Activated T-cell treated with anti-CD3 and anti-CD28 coated beads for 24 hours (primary cell): ENCODE results near the gene UBL4A.
"Not testable (repeated sequence)": the region's sequence is repeated elsewhere in the genome, so short reads cannot be mapped to it uniquely, and the experiment has no call there.

Experiments used
- DNase-seq: peaks from one replicate; pipeline ENCODE4 v3.0.0-alpha.2; 2020; ENCODE audit warnings: low read depth

Gene UBL4A

DNA sequence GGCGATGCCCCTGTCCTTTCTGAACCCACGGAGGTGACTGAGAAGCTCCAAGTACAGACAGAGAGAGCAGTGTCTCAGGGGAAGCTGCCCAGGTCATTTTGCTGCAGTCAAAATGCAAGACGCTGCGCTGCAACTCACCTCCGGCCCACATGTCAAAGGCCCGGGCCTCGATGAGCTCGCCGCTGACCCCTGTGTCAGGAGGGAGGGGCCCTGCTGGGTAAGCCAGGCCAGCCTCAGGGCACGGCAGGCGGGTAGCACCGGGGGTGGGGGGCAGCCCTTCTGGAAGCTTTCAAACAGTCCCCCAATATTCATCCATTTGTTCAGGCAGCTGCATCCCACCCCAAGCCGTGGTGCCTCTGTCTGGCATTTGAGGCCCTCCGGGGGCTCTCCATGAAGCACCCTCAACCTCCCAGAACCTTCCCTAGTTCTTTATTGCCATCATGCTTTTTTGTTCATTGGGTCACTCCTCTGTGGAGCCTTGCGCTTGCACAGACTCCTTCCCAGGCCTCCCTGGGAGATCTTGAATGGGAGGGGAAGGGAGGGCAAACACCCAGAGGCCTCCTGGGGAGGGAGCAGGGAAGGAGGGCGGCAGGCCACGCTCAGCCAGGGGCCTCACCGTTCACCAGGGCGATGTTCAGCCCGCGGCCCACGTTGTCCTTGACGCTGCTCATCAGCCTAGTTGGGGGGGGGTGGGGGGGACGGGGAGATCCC lies 21.4 kb upstream of the UBL4A start:
- no peak for DNase-seq

DNA sequence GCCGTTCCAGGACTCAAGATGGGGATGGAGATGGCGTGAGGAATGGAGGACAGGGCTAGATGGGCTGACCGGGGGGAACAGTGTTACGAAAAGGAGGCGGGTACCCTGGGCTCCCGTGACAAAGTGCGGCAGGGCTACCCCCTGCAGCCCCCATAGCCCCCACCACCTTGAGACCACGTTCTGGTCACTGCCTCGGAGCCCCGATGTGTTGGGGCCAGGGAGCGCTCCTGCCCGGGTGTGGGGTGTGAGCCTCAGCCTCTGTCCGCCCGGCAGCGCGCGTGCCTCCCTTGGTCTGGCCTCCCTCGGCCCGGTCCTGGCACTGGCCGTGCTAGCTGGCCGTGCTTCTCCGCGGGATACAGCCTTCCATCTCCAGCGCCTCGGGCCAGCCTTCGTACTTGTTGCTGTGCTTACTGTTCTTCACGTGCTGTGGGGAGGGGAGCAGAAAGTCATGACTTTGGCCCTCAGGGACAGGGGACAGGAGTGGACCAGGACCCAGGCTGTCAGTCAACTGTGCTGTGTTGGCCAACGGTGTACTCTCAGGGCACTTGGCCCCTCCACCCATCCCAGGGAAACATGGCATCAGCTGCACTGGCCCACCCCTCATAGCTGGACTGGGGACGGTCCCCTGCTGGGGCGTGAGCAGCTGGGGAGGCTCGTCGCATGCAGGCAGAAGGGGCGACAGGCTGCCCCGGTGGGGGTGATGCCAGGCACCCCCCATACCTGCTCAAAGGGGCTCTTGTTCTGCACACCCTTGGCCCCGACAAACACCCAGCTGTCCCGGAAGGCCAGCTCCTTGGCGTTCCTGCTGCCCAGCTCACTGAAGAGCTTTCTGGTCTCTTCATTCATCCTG lies 20.3 kb upstream of the UBL4A start:
- DNase-seq: no peak

DNA sequence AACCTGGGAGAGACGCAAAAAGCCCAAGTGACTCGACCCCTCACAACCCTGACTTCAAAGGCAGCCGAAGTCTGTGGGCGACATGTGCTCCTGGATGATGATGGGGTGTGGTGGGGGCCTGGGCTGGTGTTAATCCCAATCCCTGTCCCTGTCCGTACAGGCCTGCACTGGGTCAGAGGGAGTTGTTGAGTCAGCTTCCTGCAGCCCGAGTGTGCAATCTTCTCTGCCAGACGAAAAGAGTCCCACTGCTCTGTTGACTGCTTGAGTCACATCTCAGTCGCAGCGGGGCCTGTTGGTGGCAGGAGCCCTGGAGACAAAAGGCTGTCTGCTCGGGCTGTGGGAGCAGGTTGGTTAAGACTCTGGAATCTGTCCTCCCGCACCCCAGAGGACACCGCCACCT lies 19.3 kb upstream of the UBL4A start:
- DNase-seq: no peak

DNA sequence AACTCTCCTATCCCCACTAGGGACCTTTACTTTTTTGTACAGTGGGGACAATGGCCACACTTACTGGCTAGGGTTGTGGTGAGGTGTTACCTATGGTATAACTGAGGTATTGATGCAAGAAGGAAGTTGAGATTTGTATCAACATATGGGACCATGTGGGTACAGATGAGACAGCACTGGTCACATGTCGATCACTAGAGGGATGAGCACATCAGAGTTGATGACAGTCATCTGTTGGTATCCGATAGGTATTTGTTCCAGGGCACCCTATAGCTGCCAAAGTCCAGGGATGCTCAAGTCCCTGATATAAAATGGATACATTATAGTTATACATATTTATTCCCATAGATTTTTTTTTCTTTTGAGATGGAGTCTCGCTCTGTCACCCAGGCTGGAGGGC lies 16.6 kb upstream of the UBL4A start:
- DNase-seq: no peak

DNA sequence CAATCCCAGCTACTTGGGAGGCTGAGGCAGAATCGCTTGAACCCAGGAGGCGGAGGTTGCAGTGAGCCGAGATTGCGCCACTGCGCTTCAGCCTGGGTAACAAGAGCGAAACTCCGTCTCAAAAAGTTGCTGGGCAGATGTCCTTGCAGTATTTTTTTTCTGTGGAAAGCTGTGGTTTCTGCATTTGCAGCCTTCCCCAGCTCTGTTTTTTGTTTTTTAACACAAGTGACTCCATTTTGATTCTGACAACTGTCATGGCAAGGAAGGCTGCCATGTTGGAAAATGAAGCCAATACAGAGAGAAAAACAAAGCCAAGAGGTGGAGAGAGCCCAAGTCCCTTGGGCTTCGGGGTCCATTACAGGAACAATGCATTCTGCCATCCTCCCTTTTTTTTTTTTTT lies 15.7 kb upstream of the UBL4A start:
- no peak for DNase-seq

DNA sequence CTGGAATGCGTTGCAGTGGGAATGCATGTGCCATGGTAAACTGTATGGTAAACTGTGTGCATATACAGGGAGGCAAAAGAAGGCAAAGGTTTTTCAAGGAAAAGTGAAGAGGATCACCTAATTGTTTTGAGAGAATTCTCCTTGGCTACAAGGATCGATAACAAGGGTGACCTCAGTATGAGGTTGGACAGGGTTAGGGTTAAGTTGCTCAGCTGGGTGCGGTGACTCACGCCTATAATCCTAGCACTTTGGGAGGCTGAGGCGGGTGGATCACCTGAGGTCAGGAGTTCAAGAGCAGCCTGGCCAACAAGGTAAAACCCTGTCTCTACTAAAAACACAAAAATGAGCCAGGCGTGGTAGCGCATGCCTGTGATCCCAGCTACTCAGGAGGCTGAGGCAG lies 15.0 kb upstream of the UBL4A start:
- not testable (repeated sequence) for DNase-seq

DNA sequence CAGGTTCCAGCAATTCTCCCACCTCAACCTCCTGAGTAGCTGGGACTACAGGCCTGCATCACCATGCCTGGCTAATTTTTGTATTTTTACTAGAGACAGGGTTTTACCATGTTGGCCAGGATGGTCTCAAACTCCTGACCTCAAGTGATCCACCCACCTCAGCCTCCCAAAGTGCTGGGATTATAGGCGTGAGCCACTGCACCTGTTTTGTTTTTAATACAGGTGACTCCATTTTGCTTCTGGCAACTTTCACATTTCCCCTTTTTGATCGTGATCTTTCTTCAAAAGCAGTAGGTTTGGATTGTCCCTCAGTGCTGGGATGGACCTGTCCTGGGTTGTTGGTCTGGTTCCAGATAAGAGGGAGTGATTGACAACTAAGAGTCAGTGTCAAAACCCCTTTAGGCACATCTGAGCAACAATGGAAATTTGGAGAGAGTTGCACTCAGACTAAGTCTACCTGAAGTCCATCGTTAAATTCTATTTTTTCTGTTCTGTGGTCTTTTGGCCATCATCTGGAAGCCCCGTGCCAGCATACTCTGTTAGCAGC lies 10.2 kb upstream of the UBL4A start:
- not testable (repeated sequence) for DNase-seq

DNA sequence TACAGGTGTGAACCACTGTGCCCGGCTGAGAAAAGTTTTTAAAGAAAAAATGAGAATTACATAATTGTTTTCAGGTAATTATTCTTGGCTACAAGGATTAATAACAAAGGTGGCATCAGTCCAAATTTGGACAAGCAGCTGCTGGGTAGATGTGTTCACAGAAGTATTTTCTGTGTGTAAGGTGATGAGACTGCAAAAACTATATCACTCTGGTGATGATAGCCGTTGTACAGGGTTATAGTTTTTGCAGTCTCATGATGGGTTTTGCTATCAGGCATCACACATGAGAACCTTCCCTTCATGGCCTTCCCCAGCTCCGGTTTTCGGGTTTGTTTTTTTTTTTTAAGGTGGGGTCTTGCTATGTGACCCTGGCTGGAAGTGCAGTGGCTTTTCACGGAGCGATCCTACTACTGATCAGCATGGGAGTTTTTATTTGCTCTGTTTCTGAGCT lies 9.1 kb upstream of the UBL4A start:
- DNase-seq: no peak

DNA sequence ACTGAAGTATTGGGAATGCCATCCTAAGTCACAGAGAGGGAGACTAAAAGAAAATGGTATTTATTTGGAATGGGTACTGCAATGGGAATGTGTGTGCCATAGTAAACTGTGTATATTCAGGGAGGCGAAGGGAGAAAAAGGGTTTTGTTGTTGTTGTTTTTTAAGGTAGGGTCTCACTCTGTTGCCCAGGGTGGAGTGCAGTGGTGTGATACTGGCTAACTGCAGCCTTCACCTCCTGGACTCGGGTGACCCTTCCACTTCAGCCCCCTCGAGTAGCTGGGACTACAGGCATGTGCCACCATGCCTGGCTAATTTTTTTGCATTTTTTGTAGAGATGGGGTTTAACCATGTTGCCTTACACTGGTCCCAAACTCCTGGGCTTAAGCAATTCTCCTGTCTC lies 8.3 kb upstream of the UBL4A start:
- DNase-seq: no peak

DNA sequence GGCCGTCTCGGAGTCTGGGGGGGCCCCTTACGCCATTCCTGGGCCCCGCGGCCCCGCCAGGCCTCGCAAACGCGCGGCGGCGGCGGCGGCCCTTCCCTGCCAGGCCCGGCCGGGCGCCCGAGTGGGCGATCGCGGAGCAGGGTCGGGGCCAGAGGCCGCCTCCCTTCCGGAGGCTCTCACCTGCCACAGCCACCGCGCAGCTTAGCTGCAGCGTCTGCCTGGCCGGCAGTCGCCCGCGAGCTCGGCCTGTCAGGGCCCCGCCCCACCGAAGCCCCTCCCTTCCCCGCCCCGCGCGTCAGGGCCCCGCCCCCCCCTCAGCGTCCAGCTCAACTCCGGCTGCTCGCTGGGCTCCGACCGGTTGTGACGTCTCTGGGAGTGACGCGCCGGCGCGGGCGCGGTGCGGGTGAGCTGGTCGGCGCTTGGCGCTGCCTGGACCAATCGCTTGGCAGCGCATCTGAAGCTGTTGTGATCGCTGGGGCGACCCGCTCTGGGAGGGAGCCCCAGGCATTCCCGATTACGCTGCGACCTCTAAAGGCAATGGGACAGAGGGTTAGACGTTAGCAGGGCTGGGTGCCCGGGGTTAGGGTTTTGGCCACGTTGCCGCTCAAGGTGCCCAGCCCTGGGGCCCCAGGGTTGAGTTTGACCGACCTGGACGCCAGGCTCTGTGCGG lies 4.1 kb upstream of the UBL4A start, which contains the start of gene SLC10A3:
Gene SLC10A3, minus strand, starts transcription at position 216 of the 670 bp plus-strand sequence. CDS start 1,689 bp downstream, outside the sequence.
- peak; percentile 81 for DNase-seq

DNA sequence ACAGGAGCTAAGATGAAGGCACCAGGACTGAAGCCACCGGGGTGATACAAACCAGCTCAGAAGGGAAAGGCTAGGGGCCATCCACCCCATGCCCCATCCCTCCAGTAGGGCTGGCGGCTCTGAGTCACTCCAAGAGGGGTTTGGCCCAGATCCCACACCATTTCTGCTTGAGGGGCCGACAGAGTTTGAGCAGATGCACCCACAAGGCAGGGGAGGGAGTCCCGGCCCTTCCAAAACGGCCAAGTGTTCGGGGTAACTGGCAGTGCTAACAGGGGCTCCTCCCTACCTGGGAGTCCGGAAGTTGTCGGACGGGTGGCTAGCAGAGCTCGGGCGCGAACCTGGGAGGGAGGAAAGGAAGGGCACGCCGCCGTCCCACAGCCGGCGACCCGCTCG lies 3.6 kb upstream of the UBL4A start:
- no peak for DNase-seq

DNA sequence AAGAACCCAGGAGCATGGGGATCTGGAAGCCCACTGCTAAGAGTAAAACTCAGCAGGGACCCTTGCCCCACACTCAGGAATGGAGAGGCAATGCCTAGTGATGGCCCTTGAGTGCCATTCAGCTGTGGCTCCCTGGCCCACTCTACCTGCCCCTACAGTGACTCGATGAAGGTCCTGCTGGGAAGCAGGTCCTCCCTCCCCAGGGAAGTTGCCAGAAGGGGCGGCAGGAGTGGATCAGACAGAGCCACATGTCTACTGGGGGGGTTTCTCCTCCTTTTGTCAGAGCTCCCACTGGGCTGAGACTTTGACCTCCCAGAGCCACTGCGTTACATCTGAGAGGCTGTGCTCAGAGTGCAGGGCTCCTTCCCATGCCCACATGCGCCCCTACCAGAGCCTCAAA lies 2.8 kb upstream of the UBL4A start:
- no peak for DNase-seq

DNA sequence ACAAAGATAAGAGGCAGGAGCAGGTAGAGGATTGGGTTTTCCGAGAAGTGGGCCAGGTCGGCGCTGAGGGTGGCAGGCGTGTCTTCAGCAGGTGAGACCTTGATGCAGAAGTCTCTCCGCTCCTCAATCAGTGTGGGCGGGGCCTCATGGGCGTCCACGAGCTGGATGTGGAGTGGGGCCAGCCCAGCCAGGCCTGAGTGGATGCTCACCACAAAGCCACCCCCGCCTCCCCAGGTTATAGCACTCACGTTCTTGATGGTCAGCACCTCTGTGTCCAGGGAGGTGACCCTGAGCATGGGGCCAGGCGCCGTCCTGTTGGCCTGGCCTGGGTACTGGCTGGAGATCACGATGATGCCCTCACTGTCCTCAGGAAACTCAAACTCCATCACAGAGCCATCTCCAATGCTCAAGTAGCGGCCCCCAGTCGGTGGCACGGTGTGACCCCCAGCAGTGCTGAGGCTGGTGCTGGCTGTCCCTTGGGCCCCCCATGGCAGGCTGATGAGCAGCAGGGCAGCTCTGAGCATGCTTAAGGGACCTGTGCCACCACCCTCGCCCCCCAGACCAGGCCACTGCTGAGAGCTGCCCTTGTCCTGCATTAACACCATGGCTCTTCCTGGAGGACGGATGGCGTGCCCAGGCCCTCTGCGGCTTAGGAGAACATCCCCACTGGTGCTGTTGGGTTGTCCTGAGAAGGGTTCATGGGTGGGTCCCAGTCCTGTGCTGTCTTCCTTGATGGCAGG lies 2.1 kb upstream of the UBL4A start:
- no peak for DNase-seq

DNA sequence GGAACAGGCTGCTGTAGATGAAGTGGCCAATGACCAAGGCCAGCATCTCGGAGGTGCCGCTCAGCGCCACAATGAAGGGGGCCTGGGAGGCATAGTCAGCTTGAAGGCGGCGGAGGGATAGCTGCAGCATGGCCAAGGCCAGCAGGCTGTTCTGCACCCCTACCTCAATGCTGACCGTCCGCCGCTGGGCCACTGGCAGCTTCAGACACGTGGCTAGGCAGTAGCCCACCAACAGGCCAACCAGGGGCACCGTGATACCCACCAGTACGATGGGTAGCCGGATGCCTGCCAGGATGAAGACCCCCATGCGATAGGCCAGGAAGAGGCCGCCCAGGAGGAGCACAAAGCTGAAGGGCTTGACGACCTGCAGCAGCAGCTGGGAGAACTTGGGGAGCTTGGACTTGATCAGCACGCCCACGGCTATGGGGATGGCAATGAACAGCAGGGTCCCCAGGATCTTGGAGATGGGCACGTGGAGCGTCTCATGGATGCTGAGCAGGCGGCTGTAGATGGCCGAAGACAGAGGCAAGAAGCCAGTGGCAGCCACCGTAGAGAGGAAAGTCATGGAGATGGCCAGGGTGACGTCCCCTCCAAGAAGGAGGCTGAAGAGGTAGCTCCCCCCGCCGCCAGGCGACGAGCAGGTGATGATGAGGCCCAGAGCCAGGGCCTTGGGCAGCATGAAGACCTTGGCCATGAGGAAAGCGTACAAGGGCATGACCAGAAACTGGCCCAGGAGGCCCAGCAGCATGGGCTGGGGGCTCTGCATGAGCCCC lies 1.3 kb upstream of the UBL4A start:
- DNase-seq: no peak

DNA sequence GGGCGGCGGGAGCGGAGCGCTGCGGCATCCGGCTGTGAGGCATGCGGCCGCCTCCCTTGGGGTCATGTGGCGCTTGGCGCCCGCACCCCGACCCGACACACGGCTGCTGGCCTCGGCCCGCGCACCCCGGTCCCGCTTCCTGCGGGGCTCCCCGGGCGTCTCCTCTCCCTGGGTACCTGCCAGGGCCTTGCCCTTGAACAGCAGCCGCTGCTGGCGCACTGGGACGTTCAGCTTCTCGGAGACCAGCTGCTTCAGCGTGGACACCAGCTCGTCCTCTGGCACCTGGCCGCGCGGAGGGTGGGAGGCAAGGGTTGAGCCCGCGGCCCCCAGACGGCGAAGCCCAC lies 391 bp downstream of the UBL4A start:
- no peak for DNase-seq

DNA sequence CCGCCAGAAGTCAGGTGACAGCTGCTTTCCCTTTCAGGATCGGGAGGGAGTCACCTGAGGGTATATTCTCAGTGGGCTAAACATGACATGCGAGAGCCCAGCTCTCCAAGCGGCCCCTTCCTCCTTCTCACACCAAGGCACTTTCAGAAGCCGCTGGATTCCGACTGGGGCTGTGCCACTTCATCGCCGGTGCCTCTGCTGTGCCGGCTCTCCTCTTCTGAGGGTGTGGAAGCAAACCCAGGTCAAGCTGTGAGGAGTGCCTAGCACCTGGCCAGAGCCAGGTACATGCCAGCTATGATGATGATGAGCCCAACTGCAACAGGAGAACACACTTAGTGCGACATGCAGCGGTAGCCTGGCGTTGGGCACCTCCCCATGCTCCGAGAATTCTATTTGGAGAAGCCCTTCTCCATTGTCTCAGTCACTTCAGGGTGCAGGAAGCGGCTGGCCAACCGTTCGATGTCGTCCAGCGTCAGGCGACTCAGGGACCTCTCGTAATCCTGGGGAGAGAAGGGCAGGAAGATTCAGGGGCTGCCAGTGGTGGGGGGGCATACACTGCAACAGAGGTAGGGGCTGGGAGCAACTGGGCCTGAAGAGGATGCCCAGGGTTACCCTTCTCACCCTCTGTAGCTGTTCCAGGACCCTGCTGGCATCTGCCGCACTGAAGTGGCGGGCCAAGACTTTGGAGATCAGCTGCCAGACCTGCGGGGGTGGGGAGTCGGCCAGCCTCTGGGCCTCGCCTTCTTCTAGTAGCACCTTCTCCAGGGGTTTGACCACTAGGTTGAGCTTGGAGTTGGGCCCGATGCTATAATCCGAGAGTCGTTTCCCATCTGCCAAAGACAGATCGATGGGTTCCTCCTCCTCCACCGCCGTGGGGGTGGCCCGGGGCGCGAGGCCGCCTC lies 1.0 kb downstream of the UBL4A start:
- no peak for DNase-seq

DNA sequence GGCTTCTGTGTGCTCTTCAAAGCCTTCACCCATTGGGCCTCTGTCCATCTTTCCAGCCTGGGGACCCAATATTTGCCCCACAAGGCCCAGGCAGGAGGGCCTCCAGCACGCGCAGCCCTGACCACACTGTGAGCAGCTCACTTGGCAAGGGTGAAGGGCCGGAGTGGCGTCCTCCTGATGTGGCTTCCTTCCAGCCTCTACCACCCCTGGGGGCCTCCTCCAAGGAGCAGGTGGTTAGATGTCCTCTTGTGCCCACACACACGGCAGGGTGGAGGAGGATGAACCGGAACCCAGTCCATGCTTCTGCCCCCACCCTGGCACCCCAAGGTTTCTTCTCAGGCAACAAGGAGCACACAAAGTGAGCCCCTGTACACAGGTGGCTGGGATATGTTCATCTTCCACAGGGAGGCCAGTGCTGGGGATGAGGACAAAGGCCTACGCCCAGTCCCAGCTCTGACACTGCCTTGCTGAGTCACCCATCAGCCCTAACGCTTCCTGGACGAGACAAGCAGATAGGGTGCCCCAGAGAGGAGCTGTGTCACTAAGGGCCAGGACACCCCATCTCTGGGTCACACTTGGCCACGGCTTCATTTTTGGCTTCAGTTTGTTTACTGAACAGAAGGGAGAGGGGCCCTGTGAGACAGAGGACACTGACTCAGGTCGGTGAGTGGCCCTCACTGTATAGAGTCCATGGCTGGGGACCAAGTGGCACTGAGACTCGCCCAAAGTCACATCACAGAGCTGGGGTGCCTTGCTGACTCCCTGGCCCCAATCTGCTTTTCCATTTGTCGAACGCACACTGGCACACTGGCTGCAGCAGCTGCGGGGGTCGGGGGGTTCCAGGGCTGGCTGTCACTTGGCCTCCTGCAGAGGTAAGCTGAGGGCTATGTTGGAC lies 1.9 kb downstream of the UBL4A start:
- DNase-seq: no peak

DNA sequence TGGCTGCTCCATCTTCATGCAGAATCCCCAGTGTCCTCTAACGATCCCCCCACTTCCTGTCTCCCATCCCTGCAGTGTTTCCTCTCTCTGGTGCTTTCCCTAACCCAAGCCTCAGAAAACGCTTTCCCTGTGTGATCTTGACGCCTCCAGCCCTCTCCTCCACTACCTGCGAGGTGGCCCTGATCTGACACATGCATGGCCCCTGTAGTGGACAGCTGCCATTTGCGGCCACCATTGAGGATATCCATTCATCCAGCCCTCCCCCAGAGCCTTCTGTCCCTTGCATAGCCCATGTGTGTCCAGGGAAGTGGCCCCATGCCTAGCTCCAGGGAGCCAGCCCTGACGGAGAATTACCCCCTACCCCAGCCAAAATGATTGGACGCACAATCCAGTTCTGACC lies 3.1 kb downstream of the UBL4A start:
- no peak for DNase-seq

DNA sequence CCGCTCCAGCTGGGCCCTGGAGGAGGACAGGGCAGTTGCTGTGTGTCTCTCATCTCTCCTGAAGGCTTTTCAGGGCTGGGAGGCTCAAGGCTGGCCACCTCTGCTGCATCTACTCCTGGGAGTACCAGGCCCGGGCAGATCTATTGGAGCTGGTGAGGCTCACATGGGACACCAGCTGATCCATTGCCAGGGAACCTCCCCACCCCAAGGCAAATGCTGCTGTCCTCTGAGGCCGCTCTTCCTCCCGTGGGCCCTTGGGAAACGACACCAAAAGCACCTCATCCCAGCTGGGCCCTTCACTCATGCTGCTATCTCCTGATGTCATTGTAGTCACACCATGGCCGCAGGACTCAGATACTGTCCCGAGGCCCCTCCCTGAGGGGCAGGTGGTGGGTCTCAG lies 3.6 kb downstream of the UBL4A start:
- no peak for DNase-seq
